ENCODE data around the gene TMEM150B.

DNA sequence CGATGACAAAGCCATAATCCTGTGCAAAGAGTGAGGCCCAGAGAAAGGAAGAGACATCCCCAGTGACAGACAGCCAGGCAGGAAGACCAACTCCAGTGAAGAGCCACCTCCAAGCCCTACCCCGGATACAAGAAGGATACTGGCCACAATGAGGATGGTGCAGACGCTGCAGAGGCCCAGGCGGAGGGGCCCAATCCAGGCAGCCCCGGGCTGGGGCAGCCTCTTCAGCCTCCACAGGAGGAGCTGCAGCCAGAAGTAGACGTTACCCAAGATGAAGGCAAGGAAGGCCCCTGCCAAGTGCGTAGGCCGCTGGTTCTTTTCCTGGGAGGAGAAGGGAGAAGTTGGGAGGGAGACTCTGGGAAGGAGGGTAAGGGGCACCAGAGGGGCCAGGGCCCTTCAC, 8.5 kb downstream of the TMEM150B start:
- TF ChIP-seq EZH2 (IDR thresholded peaks at IDR 0.05; ENCODE audit: borderline replicate concordance, low read depth, low read length, severe bottlenecking): no peak
- TF ChIP-seq, protein P1, sequence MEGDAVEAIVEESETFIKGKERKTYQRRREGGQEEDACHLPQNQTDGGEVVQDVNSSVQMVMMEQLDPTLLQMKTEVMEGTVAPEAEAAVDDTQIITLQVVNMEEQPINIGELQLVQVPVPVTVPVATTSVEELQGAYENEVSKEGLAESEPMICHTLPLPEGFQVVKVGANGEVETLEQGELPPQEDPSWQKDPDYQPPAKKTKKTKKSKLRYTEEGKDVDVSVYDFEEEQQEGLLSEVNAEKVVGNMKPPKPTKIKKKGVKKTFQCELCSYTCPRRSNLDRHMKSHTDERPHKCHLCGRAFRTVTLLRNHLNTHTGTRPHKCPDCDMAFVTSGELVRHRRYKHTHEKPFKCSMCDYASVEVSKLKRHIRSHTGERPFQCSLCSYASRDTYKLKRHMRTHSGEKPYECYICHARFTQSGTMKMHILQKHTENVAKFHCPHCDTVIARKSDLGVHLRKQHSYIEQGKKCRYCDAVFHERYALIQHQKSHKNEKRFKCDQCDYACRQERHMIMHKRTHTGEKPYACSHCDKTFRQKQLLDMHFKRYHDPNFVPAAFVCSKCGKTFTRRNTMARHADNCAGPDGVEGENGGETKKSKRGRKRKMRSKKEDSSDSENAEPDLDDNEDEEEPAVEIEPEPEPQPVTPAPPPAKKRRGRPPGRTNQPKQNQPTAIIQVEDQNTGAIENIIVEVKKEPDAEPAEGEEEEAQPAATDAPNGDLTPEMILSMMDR (IDR thresholded peaks at IDR 0.05; ENCODE audit: borderline replicate concordance, extremely low read depth, low read length, poor library complexity, severe bottlenecking): no peak

Data from DND-41 (cell line).